Measurements from ENCODE around the gene PRKAG3. TPM values are rescaled to one million over a fixed set of nuclear protein-coding genes. Genes with fewer than 3 reads are reported as not detected.

PRKAG3 gene
- polyA plus RNA-seq, 1 of the 3 experiments (the other 2 are of a cell fraction), result not detected

DNA sequence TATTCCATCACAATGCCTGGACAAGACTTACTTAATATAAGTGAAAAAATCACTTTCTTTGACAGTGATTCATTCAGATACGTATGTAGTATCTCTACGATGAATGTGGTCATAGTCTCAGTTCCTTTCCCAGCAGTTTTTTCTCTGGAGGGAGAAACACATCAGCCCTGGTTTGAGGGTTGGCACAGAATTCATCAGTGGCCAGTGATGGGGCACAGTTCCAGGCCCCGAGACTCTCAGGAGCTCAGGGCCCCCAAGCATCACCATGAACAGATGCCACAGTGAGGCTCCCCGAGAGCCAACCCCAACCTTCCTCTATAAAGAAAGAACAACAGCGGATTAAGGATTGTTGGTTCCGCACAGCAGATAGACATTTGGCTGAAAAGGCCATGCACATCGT, 12.5 kb downstream of the PRKAG3 start:
- no peaks in the 10 kb centered on the region for H3K9me2 ChIP-seq
- no peak overlapping the region for H3K27ac ChIP-seq (ENCODE audit: low read depth in 2 of 2, low read length in 1 of 2)
- no peaks in the 10 kb centered on the region for H3K4me1 ChIP-seq (ENCODE audit: control insufficient read depth in 1 of 2, insufficient read depth in 2 of 2, low read depth in 1 of 2, low read length in 1 of 2)
- no peak overlapping the region for H2AFZ ChIP-seq (ENCODE audit: low read depth)
- no peaks in the 10 kb centered on the region for H3K36me3 ChIP-seq (replicated peaks in 1 of 2; ENCODE audit: control insufficient read depth in 1 of 2, insufficient read depth in 2 of 2, low read length in 1 of 2)
- H3K9ac ChIP-seq, result no peak overlapping the region
- no peak overlapping the region for H3K4me3 ChIP-seq (ENCODE audit: low read depth in 2 of 2, low read length in 1 of 2)
- no peak for TF ChIP-seq SIN3A (IDR thresholded peaks at IDR 0.05; ENCODE audit: borderline replicate concordance, low read depth, low read length)
- TF ChIP-seq ELF1 (IDR thresholded peaks at IDR 0.05), result no peak
- no peak for TF ChIP-seq EP300 (IDR thresholded peaks at IDR 0.05; ENCODE audit: borderline replicate concordance in 1 of 2, low read depth in 1 of 2, low read length in 1 of 2)
- no peak for TF ChIP-seq RCOR1 (IDR thresholded peaks at IDR 0.05; ENCODE audit: low read length)
- TF ChIP-seq, protein P1, sequence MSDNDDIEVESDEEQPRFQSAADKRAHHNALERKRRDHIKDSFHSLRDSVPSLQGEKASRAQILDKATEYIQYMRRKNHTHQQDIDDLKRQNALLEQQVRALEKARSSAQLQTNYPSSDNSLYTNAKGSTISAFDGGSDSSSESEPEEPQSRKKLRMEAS (IDR thresholded peaks at IDR 0.05; ENCODE audit: low read depth), result no peak
- no peak for TF ChIP-seq GABPA (IDR thresholded peaks at IDR 0.05; ENCODE audit: low read depth)
- no peak for TF ChIP-seq FOSL2 (IDR thresholded peaks at IDR 0.05; ENCODE audit: borderline replicate concordance, low read depth)
- TF ChIP-seq JUND (IDR thresholded peaks at IDR 0.05), result no peak
- TF ChIP-seq, protein P2, sequence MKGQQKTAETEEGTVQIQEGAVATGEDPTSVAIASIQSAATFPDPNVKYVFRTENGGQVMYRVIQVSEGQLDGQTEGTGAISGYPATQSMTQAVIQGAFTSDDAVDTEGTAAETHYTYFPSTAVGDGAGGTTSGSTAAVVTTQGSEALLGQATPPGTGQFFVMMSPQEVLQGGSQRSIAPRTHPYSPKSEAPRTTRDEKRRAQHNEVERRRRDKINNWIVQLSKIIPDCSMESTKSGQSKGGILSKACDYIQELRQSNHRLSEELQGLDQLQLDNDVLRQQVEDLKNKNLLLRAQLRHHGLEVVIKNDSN (IDR thresholded peaks at IDR 0.05; ENCODE audit: borderline replicate concordance, low read depth), result no peak
- no peak for TF ChIP-seq MXI1 (IDR thresholded peaks at IDR 0.05; ENCODE audit: low read depth, low read length)
- no peak for TF ChIP-seq TAF1 (IDR thresholded peaks at IDR 0.05; ENCODE audit: borderline replicate concordance, low read depth, low read length)
- TF ChIP-seq FOXJ3 (CRISPR knock-in tag; IDR thresholded peaks at IDR 0.05), result no peak
- TF ChIP-seq FOXM1 (IDR thresholded peaks at IDR 0.05; ENCODE audit: low read depth), result no peak
- ChIA-PET POLR2A (no interaction called here), CTCF (interaction anchor here (0.6 to 1.4 kb wide), 2 partner anchors 28 to 92 kb away, joined by 3 read pairs; no protein-coding TSS in a partner anchor)
- H3K9me3 ChIP-seq, result no peaks in the 10 kb centered on the region
- DNase-seq, result no peak
- no peaks in the 10 kb centered on the region for H3K79me2 ChIP-seq (ENCODE audit: insufficient read depth)
- WGBS (ENCODE audit: low lambda C conversion rate), result 79% methylated on average over 7 of the region's 7 CpGs
- no peaks in the 10 kb centered on the region for H4K20me1 ChIP-seq (ENCODE audit: insufficient read depth)
- no peak overlapping the region for H3K4me2 ChIP-seq
- H3F3A ChIP-seq (replicated peaks; ENCODE audit: insufficient read depth), result no peaks in the 10 kb centered on the region
- H3K27me3 ChIP-seq (ENCODE audit: insufficient read depth), result peaks cover 8% of the 10 kb centered on the region; the same call in 1 of the 2 replicates

DNA sequence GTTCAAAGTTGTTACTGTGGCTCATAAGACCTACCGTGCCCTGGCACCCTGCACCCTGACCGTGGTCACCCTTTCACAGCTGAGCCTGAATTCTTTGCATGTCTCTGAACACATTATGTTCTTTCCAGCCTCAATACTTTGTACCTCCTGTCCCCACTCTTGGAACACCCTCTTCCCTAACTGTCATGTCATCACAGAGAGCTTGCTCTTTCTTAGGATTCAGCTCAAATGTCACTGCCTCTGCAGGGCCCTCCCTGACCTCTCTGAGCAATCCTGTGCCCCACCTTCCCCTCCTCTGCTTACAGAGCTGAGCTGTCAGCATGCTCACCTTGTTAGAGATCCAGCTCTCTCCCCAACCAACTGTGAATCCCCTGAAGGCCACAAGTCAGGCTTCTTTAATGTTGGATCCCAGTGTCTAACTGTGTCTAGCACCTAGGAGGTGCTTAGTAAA, 15.0 kb downstream of the PRKAG3 start:
- Histone ChIP-seq H3K4me1 (ENCODE audit: control insufficient read depth in 1 of 2, insufficient read depth in 2 of 2, low read depth in 1 of 2, low read length in 1 of 2) (no peaks in the 10 kb centered on the region), H3K27ac (ENCODE audit: low read depth in 2 of 2, low read length in 1 of 2) (no peak overlapping the region), H3K79me2 (ENCODE audit: insufficient read depth) (no peaks in the 10 kb centered on the region), H3K4me3 (ENCODE audit: low read depth in 2 of 2, low read length in 1 of 2) (no peak overlapping the region), H2AFZ (ENCODE audit: low read depth) (no peak overlapping the region), H3K9ac (no peak overlapping the region), H3K9me3 (no peaks in the 10 kb centered on the region), H3K36me3 (replicated peaks in 1 of 2; ENCODE audit: control insufficient read depth in 1 of 2, insufficient read depth in 2 of 2, low read length in 1 of 2) (no peaks in the 10 kb centered on the region), H4K20me1 (ENCODE audit: insufficient read depth) (no peaks in the 10 kb centered on the region), H3K4me2 (no peak overlapping the region), H3F3A (replicated peaks; ENCODE audit: insufficient read depth) (no peaks in the 10 kb centered on the region), H3K27me3 (ENCODE audit: insufficient read depth) (no peaks in the 10 kb centered on the region; the same call in 1 of the 2 replicates), H3K9me2 (no peaks in the 10 kb centered on the region)
- no peak for DNase-seq
- ChIA-PET POLR2A (no interaction called here), CTCF (interaction anchor here (0.6 kb wide), 1 partner anchor 129 kb away, joined by 3 read pairs; no protein-coding TSS in a partner anchor)
- WGBS (ENCODE audit: low lambda C conversion rate), result 55% methylated on average over 2 of the region's 2 CpGs
- no peak for TF ChIP-seq GABPA (IDR thresholded peaks at IDR 0.05; ENCODE audit: low read depth)
- no peak for TF ChIP-seq NRF1 (IDR thresholded peaks at IDR 0.05; ENCODE audit: low read depth, low read length)
- no peak for TF ChIP-seq TCF12 (IDR thresholded peaks at IDR 0.05)
- no peak for TF ChIP-seq TEAD4 (IDR thresholded peaks at IDR 0.05; ENCODE audit: borderline replicate concordance, insufficient read depth)
- TF ChIP-seq, protein P2 (IDR thresholded peaks at IDR 0.05; ENCODE audit: borderline replicate concordance, low read depth), result no peak
- no peak for TF ChIP-seq JUND (IDR thresholded peaks at IDR 0.05)
- TF ChIP-seq, protein P3, sequence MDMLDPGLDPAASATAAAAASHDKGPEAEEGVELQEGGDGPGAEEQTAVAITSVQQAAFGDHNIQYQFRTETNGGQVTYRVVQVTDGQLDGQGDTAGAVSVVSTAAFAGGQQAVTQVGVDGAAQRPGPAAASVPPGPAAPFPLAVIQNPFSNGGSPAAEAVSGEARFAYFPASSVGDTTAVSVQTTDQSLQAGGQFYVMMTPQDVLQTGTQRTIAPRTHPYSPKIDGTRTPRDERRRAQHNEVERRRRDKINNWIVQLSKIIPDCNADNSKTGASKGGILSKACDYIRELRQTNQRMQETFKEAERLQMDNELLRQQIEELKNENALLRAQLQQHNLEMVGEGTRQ (IDR thresholded peaks at IDR 0.05; ENCODE audit: borderline replicate concordance, low read depth, low read length), result no peak
- TF ChIP-seq ELF1 (IDR thresholded peaks at IDR 0.05), result no peak
- TF ChIP-seq YY1 (IDR thresholded peaks at IDR 0.05; ENCODE audit: low read depth), result no peak
- no peak for TF ChIP-seq NFIC (IDR thresholded peaks at IDR 0.05; ENCODE audit: borderline replicate concordance)
- no peak for TF ChIP-seq MXI1 (IDR thresholded peaks at IDR 0.05; ENCODE audit: low read depth, low read length)
- TF ChIP-seq, protein P4, sequence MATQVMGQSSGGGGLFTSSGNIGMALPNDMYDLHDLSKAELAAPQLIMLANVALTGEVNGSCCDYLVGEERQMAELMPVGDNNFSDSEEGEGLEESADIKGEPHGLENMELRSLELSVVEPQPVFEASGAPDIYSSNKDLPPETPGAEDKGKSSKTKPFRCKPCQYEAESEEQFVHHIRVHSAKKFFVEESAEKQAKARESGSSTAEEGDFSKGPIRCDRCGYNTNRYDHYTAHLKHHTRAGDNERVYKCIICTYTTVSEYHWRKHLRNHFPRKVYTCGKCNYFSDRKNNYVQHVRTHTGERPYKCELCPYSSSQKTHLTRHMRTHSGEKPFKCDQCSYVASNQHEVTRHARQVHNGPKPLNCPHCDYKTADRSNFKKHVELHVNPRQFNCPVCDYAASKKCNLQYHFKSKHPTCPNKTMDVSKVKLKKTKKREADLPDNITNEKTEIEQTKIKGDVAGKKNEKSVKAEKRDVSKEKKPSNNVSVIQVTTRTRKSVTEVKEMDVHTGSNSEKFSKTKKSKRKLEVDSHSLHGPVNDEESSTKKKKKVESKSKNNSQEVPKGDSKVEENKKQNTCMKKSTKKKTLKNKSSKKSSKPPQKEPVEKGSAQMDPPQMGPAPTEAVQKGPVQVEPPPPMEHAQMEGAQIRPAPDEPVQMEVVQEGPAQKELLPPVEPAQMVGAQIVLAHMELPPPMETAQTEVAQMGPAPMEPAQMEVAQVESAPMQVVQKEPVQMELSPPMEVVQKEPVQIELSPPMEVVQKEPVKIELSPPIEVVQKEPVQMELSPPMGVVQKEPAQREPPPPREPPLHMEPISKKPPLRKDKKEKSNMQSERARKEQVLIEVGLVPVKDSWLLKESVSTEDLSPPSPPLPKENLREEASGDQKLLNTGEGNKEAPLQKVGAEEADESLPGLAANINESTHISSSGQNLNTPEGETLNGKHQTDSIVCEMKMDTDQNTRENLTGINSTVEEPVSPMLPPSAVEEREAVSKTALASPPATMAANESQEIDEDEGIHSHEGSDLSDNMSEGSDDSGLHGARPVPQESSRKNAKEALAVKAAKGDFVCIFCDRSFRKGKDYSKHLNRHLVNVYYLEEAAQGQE (IDR thresholded peaks at IDR 0.05; ENCODE audit: low read depth, low read length), result no peak
- no peak for TF ChIP-seq TAF1 (IDR thresholded peaks at IDR 0.05; ENCODE audit: borderline replicate concordance, low read depth, low read length)
- TF ChIP-seq, protein P5, sequence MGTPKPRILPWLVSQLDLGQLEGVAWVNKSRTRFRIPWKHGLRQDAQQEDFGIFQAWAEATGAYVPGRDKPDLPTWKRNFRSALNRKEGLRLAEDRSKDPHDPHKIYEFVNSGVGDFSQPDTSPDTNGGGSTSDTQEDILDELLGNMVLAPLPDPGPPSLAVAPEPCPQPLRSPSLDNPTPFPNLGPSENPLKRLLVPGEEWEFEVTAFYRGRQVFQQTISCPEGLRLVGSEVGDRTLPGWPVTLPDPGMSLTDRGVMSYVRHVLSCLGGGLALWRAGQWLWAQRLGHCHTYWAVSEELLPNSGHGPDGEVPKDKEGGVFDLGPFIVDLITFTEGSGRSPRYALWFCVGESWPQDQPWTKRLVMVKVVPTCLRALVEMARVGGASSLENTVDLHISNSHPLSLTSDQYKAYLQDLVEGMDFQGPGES (IDR thresholded peaks at IDR 0.05; ENCODE audit: low read depth, low read length), result no peak

All from SK-N-SH (cell line).